Measurements from ENCODE around the gene RIOK1.

- TF ChIP-seq CTCF (IDR thresholded peaks at IDR 0.05; ENCODE audit: control extremely low read depth in 1 of 3, insufficient read depth in 1 of 3, low read depth in 1 of 3, low read length in 3 of 3) = no peak
- TF ChIP-seq EP300 (IDR thresholded peaks at IDR 0.05; ENCODE audit: borderline replicate concordance in 1 of 2, low read depth in 2 of 2, low read length in 2 of 2) = no peak
- no peak for TF ChIP-seq GTF2F1 (IDR thresholded peaks at IDR 0.05; ENCODE audit: borderline replicate concordance, low read depth, low read length)
- TF ChIP-seq TAF1 (IDR thresholded peaks at IDR 0.05; ENCODE audit: low read depth, low read length) = no peak
- no peak for TF ChIP-seq BRCA1 (IDR thresholded peaks at IDR 0.05; ENCODE audit: low read depth, low read length)
- no peak for TF ChIP-seq JUND (IDR thresholded peaks at IDR 0.05; ENCODE audit: low read length)
- TF ChIP-seq SP1 (IDR thresholded peaks at IDR 0.05; ENCODE audit: low read depth, low read length) = no peak
- TF ChIP-seq EGR1 (IDR thresholded peaks at IDR 0.05; ENCODE audit: borderline replicate concordance, low read depth, low read length) = no peak
- TF ChIP-seq, protein P1, sequence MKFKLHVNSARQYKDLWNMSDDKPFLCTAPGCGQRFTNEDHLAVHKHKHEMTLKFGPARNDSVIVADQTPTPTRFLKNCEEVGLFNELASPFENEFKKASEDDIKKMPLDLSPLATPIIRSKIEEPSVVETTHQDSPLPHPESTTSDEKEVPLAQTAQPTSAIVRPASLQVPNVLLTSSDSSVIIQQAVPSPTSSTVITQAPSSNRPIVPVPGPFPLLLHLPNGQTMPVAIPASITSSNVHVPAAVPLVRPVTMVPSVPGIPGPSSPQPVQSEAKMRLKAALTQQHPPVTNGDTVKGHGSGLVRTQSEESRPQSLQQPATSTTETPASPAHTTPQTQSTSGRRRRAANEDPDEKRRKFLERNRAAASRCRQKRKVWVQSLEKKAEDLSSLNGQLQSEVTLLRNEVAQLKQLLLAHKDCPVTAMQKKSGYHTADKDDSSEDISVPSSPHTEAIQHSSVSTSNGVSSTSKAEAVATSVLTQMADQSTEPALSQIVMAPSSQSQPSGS (IDR thresholded peaks at IDR 0.05; ENCODE audit: low read length) = no peak
- TF ChIP-seq KDM5A (IDR thresholded peaks at IDR 0.05; ENCODE audit: low read length) = no peak
- TF ChIP-seq POLR2A (IDR thresholded peaks at IDR 0.05; ENCODE audit: control extremely low read depth in 1 of 2, low read depth in 2 of 2, low read length in 2 of 2) = no peak
- no peak for TF ChIP-seq TAF7 (optimal IDR thresholded peaks at IDR 0.05; ENCODE audit: borderline replicate concordance, low read depth, low read length)
These were observed 77.6 kb downstream of the RIOK1 start for GRCh38 chr6:7467007-7467897.

All from H1 (cell line).